Myocyte (in vitro differentiated cells): ENCODE data around the gene ADAMTS12. TPM values are rescaled to one million over a fixed set of nuclear protein-coding genes. Genes with fewer than 3 reads are reported as not detected.
A peak's percentile ranks its signal among the peaks of the same experiment; 100 is the strongest.

Source experiments
- DNase-seq: peaks from one replicate; pipeline ENCODE4 v3.0.0-alpha.2; 2012; ENCODE audit warnings: low read depth
- total RNA-seq: library from RNA; depleted of rRNA; stranded (reverse); fragments of >200 nt; gene quantifications from 2 replicates; pipeline ENCODE4 v1.2.3, GENCODE V29; 2014

The ADAMTS12 gene
- total RNA-seq, 1 donor from 2014 or later, result 21.4 TPM

DNA sequence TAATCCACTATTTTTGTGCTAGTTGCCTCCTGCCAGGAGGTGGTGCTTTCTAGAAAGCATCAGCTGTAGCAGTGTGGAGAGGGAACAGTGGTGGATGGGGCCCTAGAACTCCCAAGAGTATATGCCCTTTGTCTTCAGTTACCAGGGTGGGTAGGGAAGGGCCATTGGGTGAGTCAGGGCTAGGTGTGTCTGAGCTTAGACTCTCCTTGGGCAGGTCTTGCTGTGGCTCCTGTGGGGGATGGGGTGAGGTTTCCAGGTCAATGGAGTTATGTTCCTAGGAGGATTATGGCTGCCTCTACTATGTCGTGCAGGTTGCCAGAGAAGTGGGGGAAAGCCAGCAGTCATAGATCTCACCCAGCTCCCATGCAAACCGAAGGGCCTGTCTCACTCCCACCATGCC, 11.3 kb upstream of the ADAMTS12 start:
- no peak for DNase-seq

DNA sequence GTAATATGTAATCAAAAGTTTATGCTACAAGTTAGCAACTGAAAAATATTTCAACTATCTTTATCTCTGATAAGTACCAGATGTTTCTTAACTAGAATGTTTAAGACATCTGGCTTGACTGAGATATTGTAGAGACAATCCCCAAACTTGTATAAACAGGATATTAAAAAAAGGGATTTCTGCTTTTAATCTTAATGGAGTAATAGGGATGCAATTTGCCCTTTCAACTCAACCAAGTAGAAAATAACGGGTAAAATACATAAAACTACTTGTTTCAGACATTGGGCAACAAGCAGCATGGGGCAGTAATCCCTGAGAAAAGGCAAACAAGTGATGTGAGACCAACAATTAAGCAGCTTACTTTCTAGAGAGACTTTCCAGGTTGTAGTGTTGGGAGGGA, 9.4 kb upstream of the ADAMTS12 start:
- no peak for DNase-seq

DNA sequence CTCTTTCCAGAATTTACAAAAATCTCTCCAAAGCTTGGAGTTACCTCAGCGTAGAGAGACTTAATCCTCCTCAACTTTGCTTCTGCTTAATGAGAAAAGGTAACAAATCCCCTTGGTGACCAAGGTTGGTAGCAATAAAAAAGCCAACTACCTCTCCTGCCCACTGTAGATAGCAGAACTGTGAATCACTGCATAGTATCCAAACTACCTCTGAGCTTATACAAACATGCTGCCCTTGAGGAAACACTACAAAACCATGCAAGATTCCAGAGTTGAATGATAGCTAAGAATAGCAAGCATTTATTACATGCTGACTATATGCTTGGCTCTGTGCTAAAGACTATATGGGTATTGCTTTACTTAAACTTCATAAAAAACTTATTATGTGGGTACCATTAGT, 2.8 kb upstream of the ADAMTS12 start:
- DNase-seq, result no peak

DNA sequence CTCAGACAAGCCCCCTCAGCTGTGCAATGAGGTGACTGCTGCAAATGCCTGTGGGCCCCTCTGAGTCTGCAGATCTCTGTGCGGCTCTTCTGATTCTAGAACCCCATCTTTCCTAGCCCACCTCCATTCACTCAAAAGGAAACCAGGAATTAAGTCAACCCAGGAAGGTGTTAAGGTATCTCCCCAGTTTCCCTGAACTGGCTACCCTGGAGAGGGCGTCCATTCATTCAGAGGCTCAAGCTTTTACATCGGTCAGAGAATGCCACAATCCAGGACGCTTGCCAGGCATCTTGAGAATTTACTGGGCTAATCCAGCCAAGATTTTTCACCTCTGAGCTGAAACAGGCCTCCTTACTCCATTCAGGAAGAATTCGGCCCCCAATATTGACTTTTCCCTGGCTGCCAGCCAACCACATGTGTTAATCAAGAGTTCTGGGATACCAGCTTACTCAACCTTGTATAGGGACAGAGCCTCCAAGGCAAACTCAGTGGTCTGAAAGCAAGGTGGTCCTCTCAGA, 889 bp upstream of the ADAMTS12 start:
- DNase-seq, result peak; percentile 90

DNA sequence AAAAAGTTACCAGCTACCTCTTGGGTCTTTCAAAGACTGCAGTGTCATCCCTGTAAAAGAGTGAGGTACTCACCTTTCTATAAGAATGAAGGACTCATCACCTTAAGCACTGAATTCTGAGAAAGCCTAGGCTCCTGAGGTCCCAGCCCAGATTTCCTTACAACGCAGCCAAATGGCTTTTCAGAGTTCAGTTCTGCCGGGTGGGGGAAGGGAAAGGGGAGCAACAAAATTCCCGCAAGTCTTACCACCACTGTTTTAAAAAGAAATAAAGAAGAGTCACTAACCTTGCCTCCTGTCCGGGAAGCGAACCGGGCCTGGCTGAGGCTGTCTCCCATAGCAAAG, 373 bp downstream of the ADAMTS12 start:
- DNase-seq, result no peak

DNA sequence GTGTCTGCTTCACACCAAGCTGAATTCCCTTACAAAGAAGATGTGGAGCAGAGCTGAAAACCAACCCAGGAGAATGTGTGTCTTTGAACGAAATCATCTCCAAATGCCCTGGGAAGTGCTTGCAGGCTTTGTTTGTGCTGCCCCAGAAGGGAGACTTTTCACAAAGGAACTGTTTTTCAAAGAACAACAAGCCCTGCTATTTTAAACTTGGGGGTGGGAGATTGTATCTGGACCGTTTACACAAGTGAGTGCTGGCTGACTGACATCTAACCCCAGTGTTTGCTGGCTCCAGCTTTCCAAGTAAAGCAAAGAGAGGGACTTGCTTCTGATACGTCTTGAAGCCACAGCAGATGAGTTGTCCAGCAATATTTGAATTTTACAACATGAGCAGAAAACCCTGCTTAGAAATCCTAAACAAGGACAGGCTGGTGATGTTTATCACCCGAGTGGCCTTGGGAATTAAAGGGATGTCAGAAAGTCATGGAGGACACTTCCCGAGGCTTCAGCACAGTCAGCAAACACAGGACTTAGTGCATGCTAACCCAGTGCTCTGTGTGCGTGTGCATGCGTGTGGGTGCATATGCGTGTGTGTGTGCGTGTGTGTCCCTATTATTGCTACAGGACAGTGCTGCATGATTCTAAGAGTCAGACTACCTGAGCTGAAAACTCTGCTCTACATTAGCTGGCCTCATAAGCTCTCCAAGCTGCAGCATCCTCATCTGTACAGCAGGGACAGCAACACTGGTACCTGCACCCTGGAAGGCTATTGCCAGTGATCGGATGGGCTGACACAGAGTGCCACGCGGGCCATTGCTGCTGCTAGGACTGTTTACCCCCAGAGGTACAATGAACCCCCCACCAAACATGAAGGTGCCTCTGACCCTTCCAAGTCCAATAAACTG, 1.4 kb downstream of the ADAMTS12 start:
- DNase-seq, result peak; percentile 26

DNA sequence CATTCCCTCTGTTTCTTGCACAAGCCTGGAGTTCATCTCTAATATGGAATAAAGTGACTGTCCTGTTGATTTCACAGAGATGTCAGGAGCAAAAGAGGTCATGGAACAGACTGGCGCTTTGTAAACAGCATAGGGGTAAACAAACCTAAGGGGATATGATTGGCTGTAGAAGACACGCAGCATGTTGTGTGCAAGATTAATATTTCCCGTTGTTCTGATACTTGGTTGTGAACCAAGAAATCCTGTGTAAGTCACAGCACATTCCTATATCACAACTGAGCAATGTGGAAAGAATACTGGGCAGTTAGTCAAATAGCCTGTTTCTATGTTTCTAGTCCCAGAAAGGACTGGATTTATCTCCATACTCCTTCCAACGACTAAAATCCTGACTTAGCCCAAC, 3.2 kb downstream of the ADAMTS12 start:
- DNase-seq, result no peak

DNA sequence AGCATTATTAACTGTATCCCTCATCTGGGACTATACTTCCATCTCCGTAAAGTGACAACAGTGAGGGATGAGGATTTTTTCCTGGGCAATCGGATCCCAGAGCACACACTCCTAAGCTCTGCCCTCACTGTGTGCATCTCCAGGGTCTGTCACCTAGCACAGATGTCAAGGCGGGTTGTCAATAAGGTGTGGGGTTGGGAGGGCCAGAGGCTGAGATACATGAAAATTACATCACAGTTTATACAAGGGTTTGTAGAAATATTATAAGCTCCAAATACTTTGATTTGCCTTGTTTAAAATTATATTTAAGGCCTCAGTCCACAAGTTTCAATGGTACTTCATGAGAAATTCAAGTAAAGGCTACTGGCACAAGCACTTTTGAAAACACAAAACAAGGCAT, 4.5 kb downstream of the ADAMTS12 start:
- no peak for DNase-seq

DNA sequence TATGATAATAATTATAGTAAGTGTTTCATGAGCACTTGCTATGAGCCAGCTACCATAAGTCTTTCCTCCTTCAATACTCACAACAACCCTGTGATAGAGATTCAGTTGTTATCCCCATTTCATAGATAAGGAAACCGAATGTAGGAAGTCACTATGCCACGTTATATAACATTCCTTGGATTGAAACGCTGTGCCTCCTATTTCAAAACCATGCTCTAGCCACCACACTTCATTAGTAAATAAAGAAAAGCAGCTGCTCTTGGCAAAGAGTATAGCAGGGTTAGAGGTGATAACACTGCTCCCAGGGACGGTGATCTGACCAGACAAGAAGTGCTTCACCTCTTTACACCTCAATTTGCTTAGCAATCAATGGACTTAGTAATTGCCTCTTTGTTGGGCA, 5.5 kb downstream of the ADAMTS12 start:
- no peak for DNase-seq

DNA sequence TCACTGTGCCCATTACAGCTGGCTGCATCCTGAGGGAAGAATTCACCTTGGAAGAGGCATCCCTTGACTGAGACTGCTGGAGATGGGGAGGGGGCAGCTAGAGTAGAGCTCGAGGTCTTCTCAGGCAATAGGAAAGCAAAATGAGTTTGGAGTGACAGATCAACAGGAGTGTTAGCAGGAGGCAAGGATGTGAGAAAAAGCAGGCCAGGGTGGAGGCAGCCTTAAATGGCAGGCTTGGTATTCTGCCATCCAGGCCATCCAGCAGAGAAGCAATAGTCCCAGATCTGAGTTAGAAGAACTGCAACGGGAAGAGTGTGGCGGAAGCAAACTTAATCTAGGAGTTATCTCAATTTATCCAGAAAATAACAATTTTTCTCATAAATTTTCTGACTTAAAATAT, 6.1 kb downstream of the ADAMTS12 start:
- no peak for DNase-seq

DNA sequence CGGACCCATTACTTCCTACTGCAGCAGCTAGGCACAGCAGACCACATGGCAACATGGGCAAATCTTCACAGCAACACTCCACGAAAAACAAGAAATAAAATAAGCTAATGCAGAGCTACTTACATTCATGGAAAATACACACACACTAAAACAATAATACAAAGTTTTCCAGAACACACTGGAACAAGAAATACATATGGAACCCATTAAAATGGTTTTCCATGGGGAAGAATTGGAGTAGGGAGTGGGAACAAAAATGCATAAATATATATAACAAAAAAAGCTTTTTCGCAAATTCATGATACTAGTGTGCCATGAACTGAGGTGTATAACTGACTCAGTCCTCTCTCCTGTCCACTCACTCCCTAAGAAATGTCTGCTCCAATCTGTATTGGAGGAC, 8.3 kb downstream of the ADAMTS12 start:
- no peak for DNase-seq

DNA sequence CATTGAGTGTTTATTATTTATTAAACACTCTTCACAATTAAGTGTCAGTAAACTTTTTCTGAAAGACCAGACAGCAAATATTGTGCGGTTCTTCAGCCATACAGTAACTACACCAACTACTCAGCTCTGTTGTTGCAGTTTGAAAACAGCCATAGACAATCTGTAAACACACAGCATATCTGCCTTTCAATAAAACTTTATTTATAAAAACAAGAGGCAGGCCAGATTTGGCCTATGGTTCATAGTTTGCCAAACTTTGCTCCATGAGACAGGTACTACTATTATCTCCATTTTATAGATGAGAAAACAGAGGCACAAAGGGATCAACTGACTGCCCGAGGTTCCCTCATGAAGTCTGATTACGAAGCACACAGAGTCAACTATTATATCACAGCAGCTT, 11.5 kb downstream of the ADAMTS12 start:
- no peak for DNase-seq

DNA sequence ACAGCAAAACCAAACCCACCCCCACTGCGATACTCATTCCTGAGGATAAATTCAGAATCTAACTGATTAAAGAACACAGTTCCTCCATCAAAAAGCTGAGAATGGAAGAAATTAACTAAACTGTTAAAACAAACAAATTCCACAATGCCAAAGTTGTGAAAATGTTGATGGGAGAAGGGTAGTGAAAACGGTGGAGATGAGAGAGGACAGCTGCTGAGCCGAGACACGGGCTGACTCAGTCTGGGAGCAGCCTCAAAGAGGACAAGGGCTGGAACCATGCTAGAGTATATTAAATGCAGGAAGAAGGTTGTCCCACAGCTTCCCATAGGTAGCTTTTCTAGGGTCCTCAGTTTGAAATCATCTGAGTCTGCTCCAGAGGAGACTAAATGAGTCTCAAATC, 14.3 kb downstream of the ADAMTS12 start:
- DNase-seq, result peak; percentile 55

DNA sequence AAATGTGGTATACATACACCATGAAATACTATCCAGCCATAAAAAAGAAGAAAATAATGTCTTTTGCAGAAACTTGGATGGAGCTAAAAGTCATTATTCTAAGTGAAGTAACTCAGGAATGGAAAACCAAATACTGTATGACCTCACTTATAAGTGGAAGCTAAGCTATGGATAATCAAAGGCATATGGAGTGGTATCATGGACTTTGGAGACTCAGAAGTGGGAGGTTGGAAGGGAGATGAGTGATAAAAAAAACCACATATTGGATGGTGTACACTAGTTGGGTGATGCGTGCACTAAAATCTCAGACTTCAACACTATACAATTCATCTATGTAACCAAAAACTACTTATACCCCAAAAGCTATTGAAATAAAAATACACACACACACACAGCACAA, 24.5 kb downstream of the ADAMTS12 start:
- DNase-seq, result no peak

DNA sequence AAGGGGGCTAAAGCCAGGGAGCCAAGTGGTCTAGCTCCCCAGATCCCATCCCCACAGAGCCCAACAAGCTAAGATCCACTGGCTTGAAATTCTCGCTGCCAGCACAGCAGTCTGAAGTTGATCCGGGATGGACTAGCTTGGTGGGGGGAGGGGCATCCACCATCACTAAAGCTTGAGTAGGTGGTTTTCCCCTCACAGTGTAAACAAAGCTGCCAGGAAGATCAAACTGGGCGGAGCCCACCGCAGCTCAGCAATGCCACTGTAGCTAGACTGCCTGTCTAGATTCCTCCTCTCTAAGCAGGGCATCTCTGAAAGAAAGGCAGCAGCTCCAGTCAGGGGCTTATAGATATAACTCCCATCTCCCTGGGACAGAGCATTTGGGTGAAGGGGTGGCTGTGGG, 32.6 kb downstream of the ADAMTS12 start:
- DNase-seq, result peak; percentile 42

DNA sequence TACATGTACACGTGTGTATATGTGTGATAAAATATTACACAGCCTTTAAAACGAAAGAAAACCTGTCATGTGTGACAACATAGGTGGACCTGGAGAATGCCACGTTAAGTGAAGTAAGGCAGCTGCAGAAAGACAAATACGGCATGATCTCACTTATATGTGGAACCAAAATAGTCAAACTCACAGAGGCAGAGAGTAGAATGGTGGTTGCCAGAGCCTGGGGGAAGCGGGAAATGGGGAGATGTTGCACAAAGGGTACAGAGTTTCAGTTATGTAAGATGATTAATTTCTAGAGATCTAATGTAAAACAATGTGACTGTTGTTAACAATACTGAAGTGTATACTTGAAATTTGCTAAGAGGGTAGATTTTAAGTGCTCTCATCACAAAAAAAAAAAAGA, 34.8 kb downstream of the ADAMTS12 start:
- no peak for DNase-seq

DNA sequence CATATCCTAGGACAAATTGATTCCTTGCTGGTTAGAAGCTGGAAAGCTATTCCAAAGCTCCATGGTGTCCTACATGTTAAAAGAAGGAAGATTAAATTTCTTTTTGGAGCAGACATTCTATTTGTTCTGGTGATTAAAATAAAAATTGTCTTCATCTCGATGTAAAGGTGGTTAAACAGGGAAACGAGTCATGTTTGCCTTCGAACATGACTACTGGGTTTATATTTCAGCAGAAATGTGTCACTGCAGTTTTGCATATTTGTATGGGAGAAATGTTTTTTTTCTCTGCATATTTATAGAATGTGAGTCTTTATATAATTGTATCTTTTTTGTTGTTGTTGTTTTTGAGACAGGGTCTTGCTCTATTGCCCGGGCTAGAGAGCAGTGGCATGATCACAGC, 36.4 kb downstream of the ADAMTS12 start:
- DNase-seq, result no peak

DNA sequence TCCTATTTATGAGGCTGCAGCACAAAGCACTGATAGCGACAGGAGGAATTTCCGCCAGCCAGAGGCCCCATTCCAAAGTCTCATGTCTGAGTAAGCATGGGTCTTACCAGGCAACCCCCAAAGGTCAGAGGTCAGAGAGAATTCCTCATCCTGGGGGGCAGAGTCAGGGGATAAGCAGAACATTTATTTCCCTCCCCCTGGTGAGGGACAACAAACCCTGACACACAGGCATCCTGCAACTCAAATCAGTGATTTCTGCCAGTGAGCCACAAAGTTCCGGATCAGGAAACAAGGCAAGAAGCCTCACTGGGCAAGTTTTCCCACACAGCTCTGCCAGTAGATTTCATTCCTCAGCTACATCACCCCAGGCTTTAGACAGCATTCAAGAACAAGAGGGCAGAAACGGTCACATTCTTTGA, 37.0 kb downstream of the ADAMTS12 start:
- peak; percentile 27 for DNase-seq

DNA sequence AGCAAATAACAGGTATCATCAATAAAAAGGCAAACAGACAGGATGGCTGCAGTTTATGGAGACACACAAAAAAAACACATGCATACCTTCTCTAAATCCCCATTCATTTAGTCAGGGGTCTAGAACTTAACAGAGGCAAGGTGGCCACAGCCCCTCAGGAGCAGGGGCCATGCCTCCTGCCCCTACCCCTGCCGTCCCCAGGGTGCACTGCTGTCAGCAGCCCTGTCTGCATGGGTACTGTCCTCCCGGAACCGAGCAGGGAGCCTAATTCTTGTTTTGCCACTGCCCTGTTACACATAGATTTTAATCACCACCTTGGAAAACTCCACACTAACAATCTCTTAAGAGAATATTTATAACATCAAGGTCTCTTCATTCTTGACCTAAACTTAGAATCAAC, 39.0 kb downstream of the ADAMTS12 start:
- no peak for DNase-seq

DNA sequence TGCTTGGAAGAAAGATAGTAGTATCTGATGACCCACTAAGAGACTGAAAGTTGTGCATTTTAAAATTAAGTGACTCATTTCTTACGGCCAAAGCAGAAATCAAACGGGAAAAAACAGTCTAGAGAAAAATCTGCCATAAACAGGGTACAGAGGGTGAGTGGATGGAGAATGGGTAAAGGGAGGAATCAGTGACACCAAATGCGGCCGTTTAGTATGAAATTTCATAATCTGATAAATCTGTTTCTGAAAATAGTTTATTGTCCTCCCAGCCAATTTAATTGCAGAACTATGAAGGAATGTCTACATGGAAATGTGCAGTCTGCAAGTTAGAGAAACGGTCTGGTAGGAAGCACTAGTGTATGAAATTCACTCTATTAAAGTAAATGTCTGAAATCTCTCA, 39.5 kb downstream of the ADAMTS12 start:
- DNase-seq, result no peak

DNA sequence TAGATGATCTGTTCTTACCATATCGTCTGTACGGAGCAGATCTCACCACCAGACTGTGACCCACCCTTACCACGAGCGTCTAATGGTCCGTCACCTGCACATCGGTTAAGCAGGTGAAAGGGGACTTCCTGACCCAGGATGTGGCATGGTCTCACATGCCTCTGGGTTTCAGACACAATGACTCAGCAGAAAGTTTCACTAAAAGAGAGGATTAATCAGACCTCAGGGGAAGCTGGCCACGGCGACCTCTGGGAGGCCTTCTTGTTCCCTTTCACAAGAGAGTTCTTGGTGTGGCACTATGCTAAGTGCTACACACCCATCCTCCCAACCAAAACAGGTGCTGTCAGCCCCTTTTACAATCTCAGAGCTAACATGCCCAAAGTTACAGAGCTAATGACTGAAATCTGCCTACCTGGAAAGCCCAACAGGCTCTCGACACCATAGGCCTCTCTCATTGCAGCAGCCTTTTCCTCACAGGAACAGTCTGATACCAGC, 41.6 kb downstream of the ADAMTS12 start:
- DNase-seq, result peak; percentile 60

DNA sequence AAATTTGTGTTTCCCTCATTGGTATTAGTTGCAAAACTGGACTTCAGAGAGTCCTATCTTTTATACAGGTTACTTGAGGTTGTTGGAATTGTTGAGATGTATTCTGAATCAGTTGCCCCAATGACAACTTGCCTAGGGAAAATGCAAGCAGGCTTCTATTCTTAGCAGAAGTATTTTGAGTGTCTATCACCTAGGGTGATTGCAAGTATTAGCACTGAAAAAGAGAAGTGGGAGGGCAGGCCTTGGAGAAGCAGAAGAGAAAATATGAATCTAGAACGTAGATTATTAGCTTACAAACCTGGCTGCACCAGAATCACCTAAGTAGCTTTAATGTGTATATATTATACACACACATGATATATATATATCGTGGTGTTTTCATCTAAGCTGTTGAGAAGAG, 43.2 kb downstream of the ADAMTS12 start:
- DNase-seq, result no peak

DNA sequence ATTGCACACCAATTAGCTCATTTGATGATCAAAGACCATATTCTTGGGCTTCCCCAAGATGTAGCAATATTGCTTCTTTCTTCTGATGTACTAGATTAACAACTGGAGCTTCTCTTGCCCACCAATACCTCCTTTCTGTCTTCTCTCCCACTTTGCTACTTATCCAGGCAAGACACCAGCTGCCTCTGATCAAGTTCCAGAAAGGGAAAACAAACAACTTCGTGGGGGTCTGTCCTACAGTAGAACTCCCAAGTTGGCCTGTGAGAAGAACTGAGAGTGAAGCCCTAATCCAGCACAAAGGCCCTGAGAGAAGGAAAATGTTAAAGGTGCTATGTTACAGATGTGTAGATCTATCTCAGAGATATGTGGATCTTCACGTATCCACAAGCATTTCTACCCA, 44.9 kb downstream of the ADAMTS12 start:
- no peak for DNase-seq
